Gastroesophageal sphincter (tissue), 3 donors: ENCODE results near the gene PRAC1.

ENCODE experiments used
- CTCF ChIP-seq, 4 experiments: fragments of 200-600 bp in 2 of 4; fragments of 450-650 bp in 2 of 4; sonication (generic) in 1 of 4; IDR thresholded peaks; one replicate each; pipeline ENCODE4 v1.5.1; 2017 to 2019; ENCODE audit warnings: antibody characterized with exemption in 4 of 4, mild to moderate bottlenecking in 2 of 4, moderate library complexity in 2 of 4
- EP300 ChIP-seq: sonication (generic); formaldehyde crosslinking; IDR thresholded peaks from one replicate; pipeline ENCODE4 v1.6.1; 2017; ENCODE audit warnings: antibody characterized with exemption, mild to moderate bottlenecking
- POLR2AphosphoS5 ChIP-seq: sonication (generic); formaldehyde crosslinking; IDR thresholded peaks from one replicate; pipeline ENCODE4 v1.6.1; 2017; ENCODE audit warnings: antibody characterized with exemption

- no peak for TF ChIP-seq EP300
- TF ChIP-seq CTCF (IDR thresholded peaks at IDR 0.05), result no peak
- no peak for TF ChIP-seq POLR2AphosphoS5
These were observed 30.3 kb upstream of the PRAC1 start for GRCh38 chr17:48752399-48753288.
